HG03159 (cell line): ENCODE results near the gene LSAMP.

ENCODE experiments used
- ATAC-seq: cut with Tn5 transposase; IDR thresholded peaks from one replicate; pipeline ENCODE4 v1.9.1; 2021; ENCODE audit warnings: mild to moderate bottlenecking, moderate library complexity; ENCODE audit not compliant: unreplicated experiment

LSAMP gene

DNA sequence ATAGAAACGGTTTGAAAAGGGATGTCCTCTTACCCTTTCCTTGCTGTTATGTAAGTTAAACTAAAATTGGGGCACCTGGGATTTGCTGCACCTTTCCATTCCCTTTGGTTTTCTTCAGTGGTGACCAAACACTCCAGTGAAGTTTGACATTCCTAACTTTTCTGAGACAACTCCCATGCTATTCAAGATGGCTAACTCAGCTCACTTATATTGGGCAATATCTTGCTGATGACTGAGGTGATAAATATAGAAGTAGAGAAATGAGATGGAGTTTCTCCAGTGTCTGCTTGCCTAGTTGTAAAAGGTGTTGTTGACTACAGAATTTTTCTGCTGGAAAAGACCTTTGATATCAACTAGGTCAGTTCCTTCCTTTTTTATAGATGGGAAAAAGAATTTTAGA lies 530.2 kb downstream of the LSAMP start:
- ATAC-seq = no peak

DNA sequence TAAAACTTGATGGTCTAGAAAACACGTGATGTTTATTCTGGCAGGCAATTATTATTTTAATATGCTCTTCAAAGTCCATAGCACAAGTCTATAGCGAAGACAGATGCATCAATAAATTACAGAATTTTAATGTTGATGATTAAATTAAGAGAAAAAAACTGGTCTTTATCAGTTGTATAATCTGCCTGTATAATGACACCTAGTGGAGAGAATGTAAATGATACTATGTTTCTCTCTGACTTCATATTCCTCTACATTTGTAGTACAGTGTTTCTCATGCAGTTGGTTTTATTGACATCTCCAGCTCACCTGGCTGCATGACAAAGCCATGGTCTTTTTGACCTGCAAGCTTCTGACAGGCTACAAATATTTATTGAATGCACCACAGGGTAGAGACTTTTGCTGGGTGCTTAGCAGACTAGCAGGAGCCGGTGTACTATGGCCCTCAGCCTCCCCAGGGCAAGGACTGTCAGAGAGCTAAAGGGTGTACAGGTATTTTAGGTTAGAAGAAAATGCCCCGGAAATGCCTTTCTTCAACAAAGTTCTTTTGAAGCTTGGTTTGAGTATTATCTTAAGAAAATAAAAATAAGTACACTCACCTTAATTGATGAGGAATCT lies 532.1 kb downstream of the LSAMP start:
- no peak for ATAC-seq

DNA sequence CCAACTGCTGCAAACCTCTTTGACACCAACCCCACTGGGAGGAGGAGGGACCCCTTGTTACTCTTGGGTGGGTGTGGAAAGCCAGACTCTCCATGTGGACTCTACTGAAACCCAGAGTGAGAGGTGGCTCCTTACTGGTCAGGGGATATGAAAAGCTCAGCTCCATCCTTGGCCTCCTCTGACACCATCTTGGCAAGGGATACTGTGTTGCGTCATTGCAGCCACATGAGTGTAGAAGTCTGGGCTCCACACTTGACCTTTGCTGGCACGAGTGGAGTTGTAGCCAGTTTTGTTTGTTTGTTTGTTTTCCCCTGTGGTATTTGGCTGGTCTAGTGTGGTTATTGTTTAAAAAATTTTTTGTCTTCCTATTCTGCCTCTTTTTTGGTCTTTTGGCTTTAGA lies 532.9 kb downstream of the LSAMP start:
- ATAC-seq = no peak

DNA sequence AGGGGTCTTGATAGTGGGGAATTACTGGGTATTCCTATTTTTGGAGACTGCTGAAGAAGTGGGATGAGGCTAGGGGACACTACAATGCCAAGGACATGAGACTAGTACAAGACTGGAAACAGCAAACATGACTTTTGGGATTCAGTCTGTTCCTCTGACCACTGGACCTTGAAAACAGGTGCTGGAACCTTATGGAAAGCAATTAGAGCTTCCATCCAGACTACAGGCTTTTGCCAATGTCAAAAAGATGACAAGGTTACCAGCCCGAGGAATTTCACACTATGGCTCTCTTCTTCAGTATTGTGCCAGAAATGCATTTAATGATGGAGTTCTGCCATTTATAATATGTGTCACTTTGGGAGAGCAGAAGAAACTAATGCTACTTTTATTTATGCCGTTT lies 539.4 kb downstream of the LSAMP start:
- ATAC-seq = no peak

DNA sequence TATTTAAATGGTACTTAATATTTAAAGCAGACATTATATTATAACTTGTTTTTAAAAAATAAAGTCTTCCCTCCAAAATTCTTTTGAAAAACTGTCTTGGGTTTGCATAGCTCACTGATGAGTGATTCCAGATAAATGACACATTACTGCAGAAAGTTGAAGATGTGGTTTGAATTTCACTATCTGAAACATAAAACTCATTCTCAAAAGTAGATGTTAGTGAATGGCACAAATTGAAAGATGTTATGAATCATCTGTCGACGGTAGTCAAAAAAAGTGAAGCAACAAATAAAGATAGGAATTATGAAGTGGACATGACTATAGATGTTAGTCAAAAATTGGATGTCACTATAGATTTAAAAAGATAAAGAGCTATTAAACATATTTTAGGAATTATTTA lies 541.4 kb downstream of the LSAMP start:
- no peak for ATAC-seq

DNA sequence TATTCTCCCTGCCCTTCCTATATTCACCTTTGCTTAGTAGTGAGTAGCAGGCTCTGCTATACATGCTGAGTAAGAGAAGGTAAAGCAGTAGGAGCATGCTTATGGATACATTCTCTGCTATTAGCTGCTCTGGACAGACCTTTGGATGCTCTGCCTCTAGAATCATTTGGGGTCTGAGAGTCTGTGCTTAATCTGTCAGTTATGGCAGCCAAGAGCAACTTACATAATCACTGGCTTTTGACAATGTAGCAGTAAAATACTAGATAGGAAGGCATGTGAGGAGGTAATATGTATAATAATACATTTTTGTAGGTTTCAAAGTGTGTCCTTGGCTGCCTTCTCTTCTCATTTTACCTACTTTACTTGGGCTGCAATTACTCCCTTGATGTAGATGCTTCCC lies 544.3 kb downstream of the LSAMP start:
- no peak for ATAC-seq

DNA sequence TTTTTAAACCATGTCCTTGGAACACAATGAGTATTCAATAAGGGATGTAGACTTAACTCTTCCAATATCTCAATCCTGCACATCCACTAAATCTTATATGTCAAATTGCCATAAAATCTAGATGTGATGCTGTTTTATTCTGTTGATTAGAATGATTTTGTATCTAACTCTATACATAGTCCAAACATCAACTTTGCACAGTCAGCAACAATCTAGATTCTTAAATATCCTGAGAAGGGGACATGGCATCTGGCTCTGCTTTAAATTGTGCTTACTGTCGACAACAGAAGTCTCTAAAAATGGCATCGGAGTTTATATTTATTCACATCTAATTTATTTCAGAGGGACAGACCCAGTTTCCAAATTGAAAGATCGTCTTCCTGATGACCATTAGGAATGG lies 545.8 kb downstream of the LSAMP start:
- no peak for ATAC-seq

DNA sequence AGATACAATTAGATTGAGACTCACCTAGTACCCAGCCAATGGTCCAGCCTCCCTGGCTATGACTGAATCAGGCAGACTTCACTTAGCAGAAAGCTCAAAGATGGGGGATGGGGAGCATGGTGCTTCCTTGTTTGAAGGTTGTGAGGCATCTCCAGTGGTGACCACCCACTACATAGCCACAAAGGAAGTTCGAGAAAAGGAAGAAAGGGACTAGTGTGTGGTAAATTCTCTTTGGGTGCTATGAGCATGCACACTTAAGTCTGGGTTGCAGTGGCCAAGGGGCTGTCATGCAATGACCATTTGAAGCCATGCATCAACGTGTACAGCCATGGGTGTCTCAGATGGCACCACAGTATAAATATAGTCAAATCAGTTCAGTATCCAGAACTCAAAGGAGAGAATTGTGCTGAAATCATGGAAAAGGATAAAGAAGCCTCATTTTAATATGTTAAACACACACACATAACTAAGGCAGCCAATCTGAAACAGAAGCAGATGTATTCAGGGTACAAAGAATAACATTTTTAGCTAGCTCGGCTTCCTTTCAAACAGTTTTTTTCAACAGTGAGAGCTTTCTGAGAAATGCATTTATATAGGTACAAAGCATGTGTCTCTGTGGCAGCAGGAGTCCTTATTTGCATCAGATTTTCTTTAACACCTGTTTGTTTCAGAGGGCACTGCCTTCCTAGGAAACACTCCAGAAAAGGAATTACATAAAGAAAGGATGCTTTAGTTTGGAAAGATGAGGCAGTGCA lies 546.5 kb downstream of the LSAMP start:
- no peak for ATAC-seq

DNA sequence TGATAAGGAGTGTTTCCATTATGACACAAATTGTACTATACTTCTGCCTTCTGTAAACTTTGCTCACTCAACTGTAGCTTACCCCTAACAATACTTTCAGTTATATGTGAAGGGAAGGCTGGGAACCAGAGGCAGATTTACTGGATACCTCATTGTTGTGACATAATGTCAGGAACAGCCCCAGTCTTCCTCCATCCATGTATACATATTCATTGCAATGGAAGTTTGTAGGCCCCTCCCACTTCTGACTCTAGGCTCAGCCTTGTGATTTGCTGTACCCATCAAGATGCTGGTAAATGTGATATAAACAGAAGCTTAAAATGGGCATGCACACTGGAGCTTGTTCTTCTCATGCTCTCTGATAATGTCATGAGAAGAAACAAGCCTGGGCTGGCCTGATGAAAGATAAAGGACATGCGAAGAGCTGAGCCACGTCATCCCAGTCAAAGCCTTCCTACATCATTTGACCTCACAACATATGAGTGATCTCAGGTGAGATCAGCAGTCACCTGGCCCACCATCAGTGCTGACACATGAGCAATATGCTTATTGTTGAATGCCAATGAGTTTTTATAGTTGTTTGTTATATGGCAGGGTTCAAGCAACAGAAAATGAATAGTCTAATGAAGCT lies 554.2 kb downstream of the LSAMP start:
- ATAC-seq = no peak

DNA sequence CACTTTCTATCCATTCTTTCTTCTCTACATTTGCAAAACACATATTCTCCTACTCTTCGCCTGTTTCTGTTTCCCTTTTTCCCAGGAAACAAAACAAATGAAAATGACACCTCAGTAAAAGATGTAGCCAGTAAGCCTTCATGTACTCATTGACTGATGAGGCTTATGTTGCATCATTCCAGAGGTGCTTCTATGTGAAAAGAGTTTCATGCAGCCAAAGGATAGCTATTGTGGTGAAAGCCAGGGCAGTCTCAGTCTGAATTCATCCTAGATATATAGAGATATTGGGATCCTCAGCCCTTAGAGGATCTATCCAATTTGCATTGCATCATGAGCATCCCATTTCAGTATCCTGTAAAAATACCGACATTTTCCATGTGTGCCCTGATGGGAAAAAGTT lies 554.7 kb downstream of the LSAMP start:
- ATAC-seq = no peak

DNA sequence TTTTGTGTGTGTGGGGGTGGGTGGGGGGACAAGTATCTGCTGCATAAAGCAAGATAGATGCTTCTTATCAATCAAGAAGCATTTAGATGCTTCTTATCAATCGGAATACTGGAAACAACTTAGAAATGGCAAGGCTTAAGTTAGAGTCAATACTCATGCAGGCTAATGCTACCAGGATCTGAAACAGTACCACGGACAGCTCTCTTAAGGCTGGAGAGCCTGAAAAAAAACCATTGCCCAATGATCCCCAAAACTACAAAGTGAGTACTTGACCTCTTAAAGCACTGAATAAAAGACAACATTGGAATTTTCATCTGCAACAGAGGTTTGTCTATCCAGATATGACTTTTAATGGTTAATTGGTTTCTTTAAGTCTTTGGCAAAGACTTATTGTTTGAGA lies 559.7 kb downstream of the LSAMP start:
- no peak for ATAC-seq

DNA sequence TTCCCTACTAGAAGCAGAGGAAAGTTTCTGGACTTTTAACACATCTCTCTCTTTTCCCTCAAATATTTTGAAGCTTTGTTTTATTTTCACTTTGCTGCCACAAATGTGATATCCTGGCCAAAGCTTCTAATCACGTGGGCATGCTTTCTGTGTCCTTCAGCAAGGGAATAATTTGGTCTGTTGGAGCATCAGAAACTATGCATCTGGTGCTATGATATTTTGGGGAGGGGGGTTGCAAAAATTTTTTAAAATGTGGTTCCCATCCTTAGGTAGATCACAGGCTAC lies 567.7 kb downstream of the LSAMP start:
- no peak for ATAC-seq

DNA sequence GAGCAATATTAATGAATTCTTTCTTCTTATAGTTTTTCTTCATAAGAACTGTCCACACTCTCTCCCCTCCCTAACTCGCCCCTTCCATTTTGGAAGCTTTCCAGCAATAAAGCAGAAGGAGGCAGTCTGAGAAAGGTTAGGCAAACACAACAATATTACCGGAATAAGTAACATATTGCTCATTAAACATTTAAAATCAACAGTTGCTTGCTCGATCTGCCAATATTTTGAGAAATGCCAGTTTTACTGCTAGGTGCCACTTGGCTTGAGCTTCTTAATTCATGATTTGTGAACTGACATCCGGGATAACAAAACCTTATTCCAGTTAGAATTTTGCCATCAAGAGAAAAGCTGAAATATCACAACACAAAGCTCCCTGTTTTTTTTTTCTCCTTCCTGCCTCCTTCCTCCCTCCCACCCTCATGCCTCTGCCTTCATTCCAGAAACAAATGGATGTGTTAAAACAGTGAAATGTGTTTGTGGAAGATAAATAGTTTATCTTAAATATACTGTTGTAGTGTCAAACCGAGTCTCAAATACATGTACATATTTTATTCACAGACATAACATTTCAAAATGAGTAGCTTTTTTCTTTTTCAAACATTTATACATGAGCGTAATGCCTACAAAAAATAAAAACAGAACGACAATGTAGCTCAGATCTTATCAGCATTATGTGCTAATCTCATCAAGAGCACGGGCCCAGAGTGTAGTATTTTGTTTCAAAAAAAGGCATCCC lies 568.2 kb downstream of the LSAMP start:
- ATAC-seq = no peak

DNA sequence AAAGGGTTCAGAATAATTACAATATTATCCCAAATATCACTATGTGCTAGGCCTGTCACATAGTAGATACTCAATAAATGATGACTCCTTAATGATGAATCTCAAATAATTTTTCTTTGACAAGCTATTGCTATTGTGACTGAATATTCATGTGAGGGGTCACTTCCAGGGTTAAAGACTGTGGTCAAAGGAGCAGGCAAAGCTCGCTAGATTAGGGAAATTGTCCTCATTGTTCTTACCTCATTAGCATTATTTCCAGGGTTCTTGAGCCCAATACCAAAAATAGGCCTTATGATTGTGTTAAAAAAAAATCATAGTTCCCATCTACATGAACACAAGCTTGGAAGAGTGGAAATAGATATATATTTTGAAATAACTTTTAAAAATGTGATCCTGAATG lies 569.8 kb downstream of the LSAMP start:
- ATAC-seq = no peak

DNA sequence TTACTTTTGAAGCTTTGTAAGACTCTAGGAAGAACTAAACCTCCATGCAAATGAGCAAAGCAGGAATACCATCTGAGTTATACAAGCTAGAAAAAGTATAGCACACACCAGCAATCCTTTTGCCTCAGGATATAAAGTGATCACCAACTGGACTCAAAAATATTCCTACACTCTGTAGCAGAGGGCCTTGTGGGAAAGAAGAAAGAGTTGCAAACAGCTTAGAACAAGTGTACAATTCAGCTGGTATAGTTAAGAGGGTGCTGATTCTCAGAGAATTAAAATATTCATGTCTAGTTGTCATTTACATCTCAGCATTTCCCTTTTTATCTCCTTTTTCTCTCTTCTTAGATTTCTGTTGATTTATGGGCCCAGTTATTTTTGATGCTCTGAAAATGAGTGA lies 573.6 kb downstream of the LSAMP start:
- no peak for ATAC-seq

DNA sequence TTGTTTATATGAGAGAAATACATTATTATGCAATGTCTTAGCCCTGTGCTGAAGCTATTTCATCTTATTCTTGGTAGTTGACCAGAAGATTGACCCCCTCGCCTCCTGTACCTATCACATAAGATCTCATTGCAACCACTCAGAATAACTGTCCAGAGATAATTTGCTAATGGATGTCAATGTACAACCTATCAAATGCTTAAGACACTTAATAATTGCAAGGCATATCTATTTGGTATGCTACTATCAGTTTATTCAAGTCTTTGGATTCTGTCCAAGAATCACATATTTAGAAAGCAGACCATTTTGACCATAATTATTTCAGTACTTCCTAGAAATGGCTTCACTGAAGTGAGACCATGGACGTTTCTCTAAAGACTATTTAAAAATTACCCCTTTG lies 580.4 kb downstream of the LSAMP start:
- ATAC-seq = no peak

DNA sequence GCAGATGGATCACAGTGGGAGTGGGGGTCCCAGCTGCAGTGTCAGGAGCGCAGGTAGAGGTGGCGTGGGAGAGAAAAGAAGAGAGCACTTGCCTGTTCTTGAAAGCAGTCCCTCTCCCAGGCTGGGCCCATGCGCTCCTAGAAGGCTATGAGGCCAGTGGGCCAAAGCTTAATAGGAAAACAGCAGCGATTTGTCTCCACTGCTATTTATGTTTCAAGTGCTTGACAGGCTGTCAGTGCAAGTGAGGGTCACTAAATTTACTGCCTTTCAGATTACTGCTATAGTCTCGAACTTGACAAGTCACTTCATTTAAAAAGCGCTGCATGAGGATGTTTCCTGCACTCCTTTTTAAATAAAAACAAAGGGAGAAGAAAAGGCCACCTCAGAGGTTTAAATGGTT lies 582.4 kb downstream of the LSAMP start:
- no peak for ATAC-seq

DNA sequence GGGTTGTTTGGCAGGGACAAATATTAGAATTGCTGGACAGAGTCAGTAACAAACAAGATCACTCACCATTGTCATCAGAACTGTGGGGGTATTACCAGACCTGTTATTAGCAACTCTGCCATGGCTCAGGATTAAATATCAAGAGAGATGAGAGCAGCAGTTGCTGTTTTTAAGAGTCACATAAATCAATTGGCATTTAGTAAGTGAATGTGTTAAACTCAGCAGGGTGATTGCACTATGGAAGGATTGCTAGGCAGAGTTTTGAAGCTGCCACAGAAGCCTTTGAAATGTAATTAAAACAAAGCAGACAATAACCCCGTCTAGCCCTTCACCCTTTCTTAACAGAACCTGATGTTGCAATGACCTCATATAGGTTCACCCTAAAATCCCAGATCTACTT lies 583.2 kb downstream of the LSAMP start:
- no peak for ATAC-seq

DNA sequence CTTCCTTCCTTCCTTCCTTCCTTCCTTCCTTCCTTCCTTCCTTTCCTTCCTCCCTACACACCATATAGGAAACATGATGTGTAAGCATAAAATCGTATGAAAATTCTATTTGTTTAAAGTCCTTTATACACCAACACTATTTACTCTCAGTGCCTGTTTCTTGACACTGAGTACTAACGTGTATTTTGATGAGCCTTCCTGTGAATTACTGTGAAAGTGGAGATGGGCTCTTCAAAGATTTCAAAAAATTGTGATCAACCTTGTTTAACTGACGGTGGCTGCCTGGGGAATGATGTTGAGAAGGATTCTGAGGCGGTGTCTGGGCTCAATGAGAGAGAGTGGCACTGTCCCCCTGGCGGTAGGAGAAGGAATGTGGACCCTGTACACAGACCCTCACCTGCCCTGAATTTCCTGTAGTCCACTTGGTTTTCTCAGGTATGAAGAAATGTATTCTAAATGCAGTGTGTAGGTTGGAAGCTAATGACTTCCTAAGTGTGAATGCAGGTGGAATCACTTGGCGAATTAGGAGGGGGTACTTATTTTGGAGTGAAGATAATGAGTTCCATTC lies 584.0 kb downstream of the LSAMP start:
- ATAC-seq = no peak

DNA sequence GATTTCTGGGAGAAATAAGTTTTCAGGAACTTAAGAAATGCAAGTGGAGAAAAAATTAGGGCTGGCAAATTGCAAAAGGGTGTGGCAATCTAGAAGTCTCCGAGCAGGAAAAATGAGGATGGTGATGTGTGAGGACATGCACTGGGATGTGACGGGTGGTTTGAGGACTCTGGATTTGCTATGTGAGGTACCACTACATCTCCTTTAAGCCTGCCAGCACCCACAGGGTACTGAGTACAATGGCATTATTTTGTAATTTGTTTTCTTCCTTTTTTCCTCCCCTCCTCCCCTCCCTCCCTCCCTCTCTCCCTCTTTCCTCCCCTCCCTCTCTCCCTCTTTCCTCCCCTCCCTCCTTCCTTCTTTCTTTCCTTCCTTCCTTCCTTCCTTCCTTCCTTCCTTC lies 584.5 kb downstream of the LSAMP start:
- ATAC-seq = no peak

DNA sequence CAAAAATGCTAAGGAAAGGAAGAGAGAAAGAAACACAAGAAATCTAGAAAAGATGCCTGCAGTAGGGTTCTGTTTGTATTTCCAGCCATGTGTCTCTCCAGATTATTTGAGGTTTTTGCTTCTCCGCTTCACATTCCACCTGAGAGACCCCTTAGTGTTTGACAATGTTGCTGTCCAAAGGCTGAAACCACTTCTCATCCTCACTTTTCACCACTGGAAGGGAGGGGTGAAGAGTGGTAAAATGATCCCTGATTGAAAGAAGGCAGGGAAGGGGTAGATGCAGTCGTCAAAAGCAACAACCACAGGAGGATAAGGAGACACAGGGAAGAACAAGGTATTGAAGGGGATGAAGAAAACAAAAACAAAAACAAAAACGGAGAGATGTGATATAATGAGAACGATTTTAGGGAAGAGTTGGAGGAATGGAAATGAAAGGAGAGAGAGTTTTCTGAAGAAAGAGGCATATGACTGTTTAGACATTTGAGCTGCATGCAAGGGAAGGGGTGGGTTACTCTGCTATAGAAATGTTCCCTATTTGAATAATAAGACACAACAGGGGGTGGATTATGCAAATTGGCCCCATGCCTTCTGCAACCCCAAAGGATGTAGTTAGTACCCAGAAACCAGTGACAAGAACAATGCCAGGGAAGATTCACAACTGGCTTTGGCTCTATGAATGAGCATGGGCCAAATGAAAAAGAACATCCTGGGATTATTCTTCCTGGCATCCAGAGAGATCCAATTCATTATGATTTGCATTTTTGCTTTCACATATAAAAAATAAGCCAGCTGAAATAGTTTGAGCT lies 586.1 kb downstream of the LSAMP start:
- ATAC-seq = no peak
